Panc1 (cell line): ENCODE results near the gene KLRG1. TPM values are rescaled to one million over a fixed set of nuclear protein-coding genes. Genes with fewer than 3 reads are reported as not detected.

Source experiments
- ATAC-seq: fragments of 200-7000 bp; cut with Tn5 transposase; 2 replicates; pipeline ENCODE4 v1.9.1; 2020; ENCODE audit warnings: mild to moderate bottlenecking, moderate library complexity
- BruUV-seq: library from RNA; stranded (reverse); fragments of 400-500 nt; replicated peaks from 2 replicates; lab custom pipeline; 2021; lab: Mats Ljungman, UMichigan
- CTCF ChIA-PET: fragments of 300-600 bp; sonication (Branson Sonifier 250); formaldehyde crosslinking; loops from one replicate; lab custom pipeline; 2022; ENCODE audit warnings: antibody characterized with exemption; lab: Charles Lee
- POLR2A ChIA-PET: fragments of 300-600 bp; sonication (Branson Sonifier 250); formaldehyde crosslinking; loops from one replicate; lab custom pipeline; 2022; ENCODE audit warnings: antibody characterized with exemption; lab: Charles Lee
- DNase-seq: peaks from one replicate; pipeline ENCODE4 v3.0.0-alpha.2; 2010; ENCODE audit warnings: low read depth, low spot score
- H3K27ac ChIP-seq: 2 replicates; pipeline ENCODE4 v1.5.1; 2011; ENCODE audit warnings: mild to moderate bottlenecking, low read length, inconsistent platforms
- H3K27me3 ChIP-seq: fragments of 200-500 bp; sonication (Bioruptor generic); 2 replicates; pipeline ENCODE4 v1.6.0; 2014; ENCODE audit warnings: low read length, inconsistent platforms; ENCODE audit not compliant: control insufficient read depth, insufficient read depth
- H3K36me3 ChIP-seq: fragments of 200-500 bp; sonication (Bioruptor generic); 2 replicates; pipeline ENCODE4 v1.5.1; 2014; ENCODE audit warnings: inconsistent platforms, mild to moderate bottlenecking, low read length, moderate library complexity; ENCODE audit not compliant: control insufficient read depth, insufficient read depth
- H3K4me1 ChIP-seq: 2 replicates; pipeline ENCODE4 v1.5.1; 2011; ENCODE audit warnings: inconsistent platforms, mild to moderate bottlenecking, low read length, moderate library complexity; ENCODE audit not compliant: control insufficient read depth, insufficient read depth
- H3K4me3 ChIP-seq, 2 experiments: 2 replicates each; pipeline ENCODE4 v1.5.1; 2011 to 2012; ENCODE audit warnings: low read depth in 2 of 2, low read length in 2 of 2, mild to moderate bottlenecking in 2 of 2, inconsistent platforms in 1 of 2, moderate library complexity in 1 of 2
- H3K9me3 ChIP-seq: fragments of 200-500 bp; sonication (Bioruptor generic); 2 replicates; pipeline ENCODE4 v1.5.1; 2014; ENCODE audit warnings: low read depth, mild to moderate bottlenecking, inconsistent platforms, low read length, moderate library complexity; ENCODE audit not compliant: control insufficient read depth, insufficient read depth
- CTCF ChIP-seq: fragments of 450-650 bp; IDR thresholded peaks from 2 replicates; pipeline ENCODE4 v1.5.1; 2017; ENCODE audit warnings: mild to moderate bottlenecking
- POLR2AphosphoS5 ChIP-seq: IDR thresholded peaks from 2 replicates; pipeline ENCODE4 v1.6.1; 2012; ENCODE audit warnings: mild to moderate bottlenecking, low read depth, low read length, moderate library complexity
- REST ChIP-seq, 2 experiments: IDR thresholded peaks; 2 replicates each; pipeline ENCODE4 v1.6.1; 2011 to 2012; ENCODE audit warnings: low read depth in 2 of 2, control low read depth in 1 of 2, low read length in 1 of 2, mild to moderate bottlenecking in 1 of 2, moderate library complexity in 1 of 2; ENCODE audit not compliant: insufficient read depth in 1 of 2
- SIN3A ChIP-seq: IDR thresholded peaks from 2 replicates; pipeline ENCODE4 v1.6.1; 2012; ENCODE audit warnings: low read depth, mild to moderate bottlenecking, low read length, moderate library complexity, borderline replicate concordance; ENCODE audit not compliant: insufficient read depth
- TCF7L2 ChIP-seq: IDR thresholded peaks from 2 replicates; pipeline ENCODE4 v1.6.1; 2011; ENCODE audit warnings: mild to moderate bottlenecking, low read depth, low read length, inconsistent platforms
- in situ Hi-C: cut with HindIII; loops from 2 replicates; pipeline ENCODE4 v1.10.0; 2016; ENCODE audit warnings: low sequenced_read_pairs, low pct_unique_long_range_greater_than_20kb
- intact Hi-C: fragments of 100-400 bp; cut with micrococcal nuclease; formaldehyde crosslinking; loops from one replicate; pipeline ENCODE4 v1.10.0; 2022; ENCODE audit not compliant: unreplicated experiment
- total RNA-seq: library from RNA; stranded (reverse); gene quantifications from one replicate; pipeline ENCODE4 v1.2.1, GENCODE V29; 2021; ENCODE audit not compliant: unreplicated experiment

Gene KLRG1
- total RNA-seq, 1 experiment from 2014 or later: 0.69 TPM

GRCh38 chr12:9041321-9041720 is 52.0 kb downstream of the KLRG1 start:
- in situ Hi-C loops: no loop called here
- no peak for TF ChIP-seq REST (IDR thresholded peaks at IDR 0.05; ENCODE audit: insufficient read depth in 1 of 2, low read depth in 2 of 2, low read length in 1 of 2)
- no peak for TF ChIP-seq SIN3A
- TF ChIP-seq TCF7L2: no peak
- no peak for TF ChIP-seq CTCF
- no peak for TF ChIP-seq POLR2AphosphoS5

GRCh38 chr12:9043766-9044165 is 54.4 kb downstream of the KLRG1 start:
- H3K4me3 ChIP-seq: no peak overlapping the region
- ATAC-seq (no peak), DNase-seq (no peak)
- in situ Hi-C loops (no loop called here), intact Hi-C loops (loop anchor here (10.0 kb wide), 3 partner anchors 359 to 499 kb away; partner anchors contain the start of gene CLEC4E)
- CTCF ChIA-PET: no interaction called here
- no peaks in the 10 kb centered on the region for H3K9me3 ChIP-seq
- no peak for TF ChIP-seq TCF7L2
- TF ChIP-seq REST (IDR thresholded peaks at IDR 0.05; ENCODE audit: insufficient read depth in 1 of 2, low read depth in 2 of 2, low read length in 1 of 2): no peak
- no peak for TF ChIP-seq POLR2AphosphoS5
- no peak for TF ChIP-seq CTCF
- H3K27me3 ChIP-seq: no peaks in the 10 kb centered on the region; the same call in 1 of the 2 replicates
- POLR2A ChIA-PET: no interaction called here
- no peaks in the 10 kb centered on the region for H3K4me1 ChIP-seq
- BruUV-seq: no TSS peak
- no peaks in the 10 kb centered on the region for H3K36me3 ChIP-seq
- no peak overlapping the region for H3K27ac ChIP-seq

More at GRCh38 chr12:9041321-9041720, 52.0 kb downstream of the KLRG1 start:
- no peaks in the 10 kb centered on the region for H3K9me3 ChIP-seq
- H3K36me3 ChIP-seq: no peaks in the 10 kb centered on the region
- H3K4me1 ChIP-seq: no peaks in the 10 kb centered on the region
- ATAC-seq (no peak), DNase-seq (no peak)
- CTCF ChIA-PET: interaction anchor here (0.7 kb wide), 1 partner anchor 91 kb away, joined by 4 read pairs; no protein-coding TSS in a partner anchor
- no TSS peak for BruUV-seq
- H3K27ac ChIP-seq: no peak overlapping the region
- no peak overlapping the region for H3K4me3 ChIP-seq
- POLR2A ChIA-PET: no interaction called here
- intact Hi-C loops: loop anchor here (10.0 kb wide), 3 partner anchors 357 to 497 kb away; partner anchors contain the start of gene CLEC4E
- no peaks in the 10 kb centered on the region; the same call in 1 of the 2 replicates for H3K27me3 ChIP-seq
